Tibial artery (tissue), 4 donors: ENCODE data around the gene DPYSL5.

Source experiments
- DNase-seq, 2 donors: peaks; one replicate each; pipeline ENCODE4 v3.0.0-alpha.2; 2019
- H3K27ac ChIP-seq, 2 donors: fragments of 200-600 bp; sonication (generic) in 1 of 2; 1 replicate in 1 of 2; 2 replicates in 1 of 2; pipeline ENCODE4 v1.5.1; 2018 to 2019; ENCODE audit warnings: mild to moderate bottlenecking in 1 of 2
- H3K27me3 ChIP-seq, 2 donors: fragments of 200-600 bp; sonication (generic) in 1 of 2; one replicate each; pipeline versions ENCODE4 v1.5.1 to v1.6.0; 2016 to 2019
- H3K36me3 ChIP-seq, 3 donors: fragments of 200-600 bp; sonication (generic) in 2 of 3; one replicate each; pipeline ENCODE4 v1.5.1; 2016 to 2019; ENCODE audit warnings: mild to moderate bottlenecking in 2 of 3
- H3K4me1 ChIP-seq, 4 donors: fragments of 200-600 bp; sonication (generic) in 2 of 4; 1 replicate in 3 of 4; 2 replicates in 1 of 4; pipeline ENCODE4 v1.5.1; 2016 to 2019
- H3K4me3 ChIP-seq, 2 donors: fragments of 200-600 bp; sonication (generic) in 1 of 2; 1 replicate in 1 of 2; 2 replicates in 1 of 2; pipeline ENCODE4 v1.5.1; 2018 to 2019; ENCODE audit warnings: mild to moderate bottlenecking in 2 of 2
- H3K9me3 ChIP-seq, 3 donors: fragments of 200-600 bp; sonication (generic) in 1 of 3; one replicate each; pipeline ENCODE4 v1.5.1; 2016 to 2019
- CTCF ChIP-seq, 2 experiments: fragments of 200-600 bp in 1 of 2; fragments of 450-650 bp in 1 of 2; IDR thresholded peaks; one replicate each; pipeline ENCODE4 v1.5.1; 2017 to 2019; ENCODE audit warnings: antibody characterized with exemption in 2 of 2, mild to moderate bottlenecking in 1 of 2, moderate library complexity in 1 of 2
- intact Hi-C: fragments of 100-400 bp; cut with DNase I; formaldehyde crosslinking; loops from one replicate; pipeline ENCODE4 v1.15.0; 2023; ENCODE audit warnings: low total_unique reads

DPYSL5 gene

GRCh38 chr2:26892133-26892532 is 44.2 kb downstream of the DPYSL5 start:
- no peak overlapping the region for H3K27ac ChIP-seq
- intact Hi-C loops, result no loop called here
- TF ChIP-seq CTCF (IDR thresholded peaks at IDR 0.05), result no peak
- no peaks in the 10 kb centered on the region for H3K4me1 ChIP-seq
- peaks cover 0 to 8% (median 7%) of the 10 kb centered on the region in 3 donors for H3K9me3 ChIP-seq
- no peak overlapping the region for H3K4me3 ChIP-seq
- H3K27me3 ChIP-seq, result no peaks in the 10 kb centered on the region
- H3K36me3 ChIP-seq, result no peaks in the 10 kb centered on the region
- DNase-seq, result no peak

- Histone ChIP-seq H3K27me3 (no peaks in the 10 kb centered on the region), H3K4me3 (no peak overlapping the region), H3K27ac (no peak overlapping the region), H3K4me1 (no peaks in the 10 kb centered on the region), H3K36me3 (no peaks in the 10 kb centered on the region), H3K9me3 (peaks cover 0 to 8% (median 7%) of the 10 kb centered on the region in 3 donors)
- no peak for DNase-seq
- intact Hi-C loops, result no loop called here
- no peak for TF ChIP-seq CTCF (IDR thresholded peaks at IDR 0.05)
These were observed 45.1 kb downstream of the DPYSL5 start for GRCh38 chr2:26892922-26893524.

GRCh38 chr2:26894136-26894535 is 46.2 kb downstream of the DPYSL5 start:
- no peak for DNase-seq
- no peaks in the 10 kb centered on the region for H3K27me3 ChIP-seq
- intact Hi-C loops, result no loop called here
- H3K9me3 ChIP-seq, result peaks cover 0 to 8% (median 7%) of the 10 kb centered on the region in 3 donors
- TF ChIP-seq CTCF (IDR thresholded peaks at IDR 0.05), result no peak
- no peak overlapping the region for H3K27ac ChIP-seq
- no peaks in the 10 kb centered on the region for H3K36me3 ChIP-seq
- no peak overlapping the region for H3K4me3 ChIP-seq
- no peaks in the 10 kb centered on the region for H3K4me1 ChIP-seq

GRCh38 chr2:26897807-26898479 is 50.0 kb downstream of the DPYSL5 start:
- TF ChIP-seq CTCF (IDR thresholded peaks at IDR 0.05), result no peak
- H3K27me3 ChIP-seq, result no peaks in the 10 kb centered on the region
- H3K4me1 ChIP-seq, result no peaks in the 10 kb centered on the region
- no peak overlapping the region for H3K27ac ChIP-seq
- intact Hi-C loops, result no loop called here
- DNase-seq, result no peak
- H3K36me3 ChIP-seq, result no peaks in the 10 kb centered on the region
- peaks cover 0 to 8% (median 7%) of the 10 kb centered on the region in 3 donors for H3K9me3 ChIP-seq
- no peak overlapping the region for H3K4me3 ChIP-seq

- H3K27me3 ChIP-seq, result no peaks in the 10 kb centered on the region
These were observed 50.6 kb downstream of the DPYSL5 start for GRCh38 chr2:26898480-26899078.

More at GRCh38 chr2:26898480-26899078, 50.6 kb downstream of the DPYSL5 start:
- no peak overlapping the region for H3K27ac ChIP-seq
- no peak overlapping the region for H3K4me3 ChIP-seq
- no peak for TF ChIP-seq CTCF (IDR thresholded peaks at IDR 0.05)
- intact Hi-C loops, result no loop called here
- no peaks in the 10 kb centered on the region for H3K36me3 ChIP-seq
- H3K4me1 ChIP-seq, result no peaks in the 10 kb centered on the region
- H3K9me3 ChIP-seq, result peaks cover 0 to 8% (median 7%) of the 10 kb centered on the region in 3 donors
- no peak for DNase-seq
